ENCODE data around the gene TBC1D3B. TPM values are rescaled to one million over a fixed set of nuclear protein-coding genes. Genes with fewer than 3 reads are reported as not detected.
"Not testable (repeated sequence)": the region's sequence is repeated elsewhere in the genome, so short reads cannot be mapped to it uniquely, and the experiment has no call there.

Gene TBC1D3B
- total and polyA plus RNA-seq, 10 of the 15 experiments (the other 5 are each of a cell fraction or from before 2014, with no cell fraction given): 0.67 to 8.5 (median 1.7) TPM; not detected in 2

GRCh38 chr17:36190549-36191330 lies 14.3 kb upstream of the TBC1D3B start:
- H3K4me2 ChIP-seq (ENCODE audit: control insufficient read depth, insufficient read depth); H2AFZ ChIP-seq (ENCODE audit: control insufficient read depth, low read depth, low read length); intact Hi-C loops (cut with micrococcal nuclease; ENCODE audit: unreplicated experiment); CTCF ChIA-PET; H4K20me1 ChIP-seq (ENCODE audit: control insufficient read depth, insufficient read depth); H3K27ac ChIP-seq (ENCODE audit: control insufficient read depth, insufficient read depth); FAIRE-seq; H3K36me3 ChIP-seq (ENCODE audit: control insufficient read depth in 2 of 2, insufficient read depth in 2 of 2, low read length in 1 of 2); SMC1A ChIA-PET (ENCODE audit: uncharacterized antibody, unreplicated experiment); H3K79me2 ChIP-seq (ENCODE audit: control insufficient read depth, insufficient read depth, low read length); H3K9me3 ChIP-seq (replicated peaks; ENCODE audit: control insufficient read depth, insufficient read depth, low read length); DNase-seq (ENCODE audit: low read depth, low spot score); BruUV-seq (replicated peaks); H3K27me3 ChIP-seq (replicated peaks in 1 of 2; ENCODE audit: control insufficient read depth in 2 of 2, insufficient read depth in 2 of 2, low read length in 1 of 2); H3K4me3 ChIP-seq; in situ Hi-C loops (cut with MboI); POLR2A ChIA-PET; RAD21 ChIA-PET (ENCODE audit: unreplicated experiment); ATAC-seq; H3K9ac ChIP-seq (ENCODE audit: control insufficient read depth, insufficient read depth, low read length): not testable (repeated sequence)
- WGBS (ENCODE audit: insufficient coverage, insufficient replicate concordance, low lambda C conversion rate, missing lambda C conversion rate): 79% methylated on average over 9 of the region's 9 CpGs
- peaks cover 10% of the 10 kb centered on the region for H3K4me1 ChIP-seq (ENCODE audit: control insufficient read depth, insufficient read depth, low read length)

- H3K4me1 ChIP-seq (ENCODE audit: control insufficient read depth, insufficient read depth, low read length); CTCF ChIA-PET; in situ Hi-C loops (cut with MboI): not testable (repeated sequence)
Measured at GRCh38 chr17:36189993-36190392, 13.6 kb upstream of the TBC1D3B start.

More at GRCh38 chr17:36189993-36190392, 13.6 kb upstream of the TBC1D3B start:
- intact Hi-C loops (cut with micrococcal nuclease; ENCODE audit: unreplicated experiment); DNase-seq (ENCODE audit: low read depth, low spot score); H3K9ac ChIP-seq (ENCODE audit: control insufficient read depth, insufficient read depth, low read length); H3K4me2 ChIP-seq (ENCODE audit: control insufficient read depth, insufficient read depth); RAD21 ChIA-PET (ENCODE audit: unreplicated experiment); H2AFZ ChIP-seq (ENCODE audit: control insufficient read depth, low read depth, low read length); SMC1A ChIA-PET (ENCODE audit: uncharacterized antibody, unreplicated experiment); H4K20me1 ChIP-seq (ENCODE audit: control insufficient read depth, insufficient read depth); H3K4me3 ChIP-seq; H3K79me2 ChIP-seq (ENCODE audit: control insufficient read depth, insufficient read depth, low read length); POLR2A ChIA-PET; H3K36me3 ChIP-seq (ENCODE audit: control insufficient read depth in 2 of 2, insufficient read depth in 2 of 2, low read length in 1 of 2); BruUV-seq (replicated peaks); FAIRE-seq; H3K27me3 ChIP-seq (replicated peaks in 1 of 2; ENCODE audit: control insufficient read depth in 2 of 2, insufficient read depth in 2 of 2, low read length in 1 of 2); H3K9me3 ChIP-seq (replicated peaks; ENCODE audit: control insufficient read depth, insufficient read depth, low read length); H3K27ac ChIP-seq (ENCODE audit: control insufficient read depth, insufficient read depth); ATAC-seq: not testable (repeated sequence)
- WGBS (ENCODE audit: insufficient coverage, insufficient replicate concordance, low lambda C conversion rate, missing lambda C conversion rate): 74% methylated on average over 5 of the region's 5 CpGs
